Mesodermal cell (in vitro differentiated cells): Measurements from ENCODE around the gene TXNRD3.
"Not testable (repeated sequence)": the region's sequence is repeated elsewhere in the genome, so short reads cannot be mapped to it uniquely, and the experiment has no call there.

Experiments used
- H3K27ac ChIP-seq: 2 replicates; pipeline ENCODE4 v1.7.0; 2013; ENCODE audit warnings: mild to moderate bottlenecking, low read depth, low read length, moderate library complexity; ENCODE audit not compliant: severe bottlenecking
- H3K36me3 ChIP-seq: 2 replicates; pipeline ENCODE4 v1.7.1; 2013; ENCODE audit warnings: mild to moderate bottlenecking, low read length, moderate library complexity; ENCODE audit not compliant: control insufficient read depth, insufficient read depth
- H3K4me1 ChIP-seq: one replicate; pipeline ENCODE4 v1.7.1; 2013; ENCODE audit warnings: mild to moderate bottlenecking, low read length; ENCODE audit not compliant: insufficient read depth, control insufficient read depth, poor library complexity, severe bottlenecking
- H3K4me3 ChIP-seq: 2 replicates; pipeline ENCODE4 v1.7.0; 2013; ENCODE audit warnings: low read length, control low read depth, mild to moderate bottlenecking; ENCODE audit not compliant: insufficient read depth, poor library complexity, severe bottlenecking; ENCODE audit errors: extremely low read depth
- H3K9me3 ChIP-seq: 2 replicates; pipeline ENCODE4 v1.7.1; 2013; ENCODE audit warnings: mild to moderate bottlenecking, low read length, moderate library complexity; ENCODE audit not compliant: control insufficient read depth
- WGBS, 2 experiments: methylation state at CpG; one replicate each; pipeline ENCODE4 v1.1.5; 2013; ENCODE audit warnings: missing lambda C conversion rate in 2 of 2; ENCODE audit not compliant: insufficient coverage in 2 of 2; 5-methylcytosine and 5-hydroxymethylcytosine counted together

TXNRD3 gene

GRCh38 chr3:126616931-126617330 lies 38.0 kb downstream of the TXNRD3 start:
- 94 to 96% methylated on average over 2 of the region's 2 CpGs for WGBS, 2 experiments
- Histone ChIP-seq H3K4me1 (peaks cover 15% of the 10 kb centered on the region), H3K9me3 (no peaks in the 10 kb centered on the region), H3K27ac (no peak overlapping the region), H3K4me3 (no peak overlapping the region), H3K36me3 (no peaks in the 10 kb centered on the region)

- Histone ChIP-seq H3K4me1 (peaks cover 9% of the 10 kb centered on the region), H3K4me3 (no peak overlapping the region), H3K36me3 (peaks cover 4% of the 10 kb centered on the region), H3K9me3 (no peaks in the 10 kb centered on the region), H3K27ac (no peak overlapping the region)
- WGBS, 2 experiments = no CpG with 5 or more reads among the region's 2 CpGs
Observed at GRCh38 chr3:126613479-126614188, 41.3 kb downstream of the TXNRD3 start.

- Histone ChIP-seq H3K9me3 (no peaks in the 10 kb centered on the region), H3K36me3 (peaks cover 9% of the 10 kb centered on the region), H3K4me3 (no peak overlapping the region), H3K27ac (no peak overlapping the region), H3K4me1 (peaks cover 9% of the 10 kb centered on the region)
- WGBS, 2 experiments = 90 to 98% methylated on average over 1 to 4 of the region's 4 CpGs
Observed at GRCh38 chr3:126612479-126613205, 42.3 kb downstream of the TXNRD3 start.

- WGBS, 2 experiments = 100% methylated on average over 2 of the region's 2 CpGs
- Histone ChIP-seq H3K9me3 (no peaks in the 10 kb centered on the region), H3K4me3 (no peak overlapping the region), H3K36me3 (peaks cover 9% of the 10 kb centered on the region), H3K4me1 (peaks cover 7% of the 10 kb centered on the region), H3K27ac (no peak overlapping the region)
Observed at GRCh38 chr3:126609909-126610308, 45.0 kb downstream of the TXNRD3 start.

GRCh38 chr3:126607214-126607908 lies 47.6 kb downstream of the TXNRD3 start:
- H3K4me3 ChIP-seq = no peak overlapping the region
- peaks cover 9% of the 10 kb centered on the region for H3K36me3 ChIP-seq
- WGBS, 2 experiments = 90 to 99% methylated on average over 7 to 8 of the region's 11 CpGs
- no peak overlapping the region for H3K27ac ChIP-seq
- H3K4me1 ChIP-seq = peaks cover 7% of the 10 kb centered on the region
- H3K9me3 ChIP-seq = no peaks in the 10 kb centered on the region

GRCh38 chr3:126606001-126606400 lies 48.9 kb downstream of the TXNRD3 start:
- peaks cover 9% of the 10 kb centered on the region for H3K36me3 ChIP-seq
- no peak overlapping the region for H3K27ac ChIP-seq
- WGBS, 2 experiments = 94 to 100% methylated on average over 1 to 2 of the region's 3 CpGs
- no peaks in the 10 kb centered on the region for H3K9me3 ChIP-seq
- no peak overlapping the region for H3K4me3 ChIP-seq
- H3K4me1 ChIP-seq = no peaks in the 10 kb centered on the region

- Histone ChIP-seq H3K27ac (no peak overlapping the region), H3K4me1 (no peaks in the 10 kb centered on the region), H3K36me3 (peaks cover 9% of the 10 kb centered on the region), H3K9me3 (no peaks in the 10 kb centered on the region), H3K4me3 (no peak overlapping the region)
- 88 to 89% methylated on average over 3 to 6 of the region's 6 CpGs for WGBS, 2 experiments
Observed at GRCh38 chr3:126604691-126605090, 50.2 kb downstream of the TXNRD3 start.

GRCh38 chr3:126599101-126599500 lies 55.8 kb downstream of the TXNRD3 start:
- no peak overlapping the region for H3K27ac ChIP-seq
- WGBS, 2 experiments = 57 to 82% methylated on average over 1 of the region's 1 CpG

GRCh38 chr3:126595479-126595878 lies 59.4 kb downstream of the TXNRD3 start:
- not testable (repeated sequence) for H3K36me3 ChIP-seq, H3K27ac ChIP-seq, H3K4me3 ChIP-seq, H3K4me1 ChIP-seq, H3K9me3 ChIP-seq
- WGBS, 2 experiments = 83 to 88% methylated on average over 4 of the region's 4 CpGs

More at GRCh38 chr3:126599101-126599500, 55.8 kb downstream of the TXNRD3 start:
- Histone ChIP-seq H3K36me3 (no peaks in the 10 kb centered on the region), H3K4me3 (no peak overlapping the region), H3K9me3 (no peaks in the 10 kb centered on the region), H3K4me1 (no peaks in the 10 kb centered on the region)

GRCh38 chr3:126591515-126591914 lies 63.4 kb downstream of the TXNRD3 start:
- not testable (repeated sequence) for H3K27ac ChIP-seq, H3K4me1 ChIP-seq, H3K36me3 ChIP-seq, H3K9me3 ChIP-seq, H3K4me3 ChIP-seq
- 64 to 69% methylated on average over 4 to 5 of the region's 5 CpGs for WGBS, 2 experiments
